GM12878 (cell line): ENCODE measurements around the gene POLA1. TPM values are rescaled to one million over a fixed set of nuclear protein-coding genes. Genes with fewer than 3 reads are reported as not detected.

ENCODE experiments used
- ATAC-seq: fragments of 200-7000 bp; cut with Tn5 transposase; 3 replicates; pipeline ENCODE4 v1.9.1; 2020; ENCODE audit warnings: mild to moderate bottlenecking, moderate library complexity
- BruUV-seq: library from RNA; stranded (reverse); fragments of 400-500 nt; replicated peaks from 2 replicates; lab custom pipeline; 2021; lab: Mats Ljungman, UMichigan
- CTCF ChIA-PET: fragments of 300-600 bp; sonication (Branson Sonifier 250); formaldehyde crosslinking; extraction: SDS; loops from one replicate; lab custom pipeline; 2021; ENCODE audit warnings: inconsistent platforms; lab: Yijun Ruan, JAX
- POLR2A ChIA-PET: fragments of 350-600 bp; formaldehyde crosslinking; extraction: SDS; loops from one replicate; lab custom pipeline; 2021; ENCODE audit warnings: inconsistent platforms; lab: Charles Lee
- RAD21 ChIA-PET: fragments of 300-600 bp; sonication (Branson Sonifier 250); formaldehyde crosslinking; loops from one replicate; lab custom pipeline; 2023; ENCODE audit warnings: antibody characterized with exemption; ENCODE audit not compliant: unreplicated experiment; lab: Charles Lee
- SMC1A ChIA-PET: fragments of 300-600 bp; sonication (Branson Sonifier 250); formaldehyde crosslinking; loops from one replicate; lab custom pipeline; 2023; ENCODE audit not compliant: unreplicated experiment, uncharacterized antibody; lab: Charles Lee
- DNase-seq: peaks from one replicate; pipeline ENCODE4 v3.0.0-alpha.2; 2011; ENCODE audit warnings: low read depth, low spot score
- FAIRE-seq: peaks from 3 replicates; lab custom pipeline; 2011; peaks lifted over from hg19 to GRCh38; lab: Jason Lieb, UNC
- H2AFZ ChIP-seq: 2 replicates; pipeline ENCODE4 v1.6.0; 2011; ENCODE audit warnings: low read depth, low read length, control low read depth; ENCODE audit not compliant: control insufficient read depth
- H3K27ac ChIP-seq: 2 replicates; pipeline ENCODE4 v1.5.1; 2011; ENCODE audit warnings: control low read depth; ENCODE audit not compliant: control insufficient read depth, insufficient read depth
- H3K27me3 ChIP-seq, 2 experiments: replicated peaks in 1 of 2; 2 replicates each; pipeline versions ENCODE4 v1.6.0 to v1.6.1; 2011; ENCODE audit warnings: low read length in 1 of 2; ENCODE audit not compliant: control insufficient read depth in 2 of 2, insufficient read depth in 2 of 2
- H3K36me3 ChIP-seq, 2 experiments: 2 replicates each; pipeline ENCODE4 v1.5.1; 2011; ENCODE audit warnings: low read length in 1 of 2; ENCODE audit not compliant: control insufficient read depth in 2 of 2, insufficient read depth in 2 of 2
- H3K4me1 ChIP-seq: 2 replicates; pipeline ENCODE4 v1.6.1; 2011; ENCODE audit warnings: mild to moderate bottlenecking, low read length, moderate library complexity, mixed read lengths; ENCODE audit not compliant: control insufficient read depth, insufficient read depth
- H3K4me2 ChIP-seq: 2 replicates; pipeline ENCODE4 v1.6.0; 2011; ENCODE audit warnings: control low read depth; ENCODE audit not compliant: control insufficient read depth, insufficient read depth
- H3K4me3 ChIP-seq: fragments of 200-600 bp; sonication (generic); 2 replicates; pipeline ENCODE4 v1.5.1; 2016
- H3K79me2 ChIP-seq: 2 replicates; pipeline ENCODE4 v1.6.0; 2011; ENCODE audit warnings: low read length; ENCODE audit not compliant: control insufficient read depth, insufficient read depth
- H3K9ac ChIP-seq: 2 replicates; pipeline ENCODE4 v1.8.0; 2011; ENCODE audit warnings: low read length, control low read depth, mixed read lengths; ENCODE audit not compliant: control insufficient read depth, insufficient read depth
- H3K9me3 ChIP-seq: replicated peaks from 3 replicates; pipeline ENCODE4 v1.5.1; 2011; ENCODE audit warnings: mild to moderate bottlenecking, low read length; ENCODE audit not compliant: control insufficient read depth, insufficient read depth
- H4K20me1 ChIP-seq: 2 replicates; pipeline ENCODE4 v1.6.0; 2011; ENCODE audit not compliant: control insufficient read depth, insufficient read depth
- ASH2L ChIP-seq: fragments of 300-600, 200-600 bp; sonication (generic); IDR thresholded peaks from 2 replicates; pipeline ENCODE4 v1.6.1; 2017; ENCODE audit warnings: low read depth, mild to moderate bottlenecking, borderline replicate concordance
- BCL3 ChIP-seq: IDR thresholded peaks from 2 replicates; pipeline ENCODE4 v1.6.1; 2011; ENCODE audit warnings: borderline replicate concordance, low read depth, mild to moderate bottlenecking, moderate library complexity, low read length; ENCODE audit not compliant: insufficient read depth, poor library complexity, severe bottlenecking
- BMI1 ChIP-seq: fragments of 450-650 bp; IDR thresholded peaks from 2 replicates; pipeline ENCODE4 v1.6.1; 2016; ENCODE audit warnings: mild to moderate bottlenecking, moderate library complexity, borderline replicate concordance
- CHD2 ChIP-seq: IDR thresholded peaks from 2 replicates; pipeline ENCODE4 v1.6.1; 2011; ENCODE audit warnings: low read depth, low read length, improper control_type of control experiment, borderline replicate concordance
- FOS ChIP-seq: IDR thresholded peaks from 3 replicates; pipeline ENCODE4 v1.6.1; 2011; ENCODE audit warnings: borderline replicate concordance; ENCODE audit not compliant: insufficient read length; ENCODE audit errors: extremely low read depth
- HDAC6 ChIP-seq: fragments of 200-600 bp; sonication (generic); IDR thresholded peaks from one replicate; pipeline ENCODE4 v1.8.0; 2017; ENCODE audit warnings: antibody characterized with exemption; ENCODE audit not compliant: unreplicated experiment
- POLR2AphosphoS2 ChIP-seq: IDR thresholded peaks from 2 replicates; pipeline ENCODE4 v1.6.1; 2011; ENCODE audit warnings: low read depth, mild to moderate bottlenecking, low read length, improper control_type of control experiment, moderate library complexity
- RAD21 ChIP-seq: IDR thresholded peaks from 2 replicates; pipeline ENCODE4 v1.6.1; 2011; ENCODE audit warnings: mild to moderate bottlenecking, low read depth, low read length, moderate library complexity; ENCODE audit not compliant: insufficient read depth
- RUNX3 ChIP-seq: IDR thresholded peaks from 2 replicates; pipeline ENCODE4 v1.6.1; 2012; ENCODE audit warnings: low read length, inconsistent platforms
- SRF ChIP-seq, 2 experiments: IDR thresholded peaks; 2 replicates each; pipeline ENCODE4 v1.6.1; 2011; ENCODE audit warnings: low read depth in 2 of 2, low read length in 2 of 2, mild to moderate bottlenecking in 1 of 2, moderate library complexity in 1 of 2
- STAT3 ChIP-seq: IDR thresholded peaks from 2 replicates; pipeline ENCODE4 v1.6.1; 2011; ENCODE audit warnings: low read depth, low read length, improper control_type of control experiment
- WRNIP1 ChIP-seq: IDR thresholded peaks from 2 replicates; pipeline ENCODE4 v1.6.1; 2011; ENCODE audit warnings: low read depth, low read length, improper control_type of control experiment, borderline replicate concordance
- WGBS: methylation state at CpG from one replicate; pipeline ENCODE4 v1.1.6; 2016; ENCODE audit warnings: low lambda C conversion rate; ENCODE audit not compliant: insufficient replicate concordance, insufficient coverage; ENCODE audit errors: missing lambda C conversion rate; 5-methylcytosine and 5-hydroxymethylcytosine counted together
- in situ Hi-C: fragments of 300-500 bp; cut with MboI; formaldehyde crosslinking; loops from 9 replicates; pipeline ENCODE4 v1.14.3; 2018; ENCODE audit warnings: mixed read lengths
- intact Hi-C: fragments of 100-400 bp; cut with micrococcal nuclease; formaldehyde crosslinking; loops from one replicate; pipeline ENCODE4 v1.14.2; 2022; ENCODE audit not compliant: unreplicated experiment
- polyA plus RNA-seq, 11 experiments: library from polyadenylated mRNA; depleted of rRNA in 4 of 11; unstranded in 6 of 11; stranded (reverse) in 5 of 11; fragments of >200 nt; fragmentation: Nextera tagmentation in 4 of 11; fragmentation: Illumina TruSeq in 1 of 11; extraction: Ambion mirVana in 4 of 11; extraction: Trizol in 1 of 11; gene quantifications; 1 replicate in 1 of 11; 2 replicates in 10 of 11; pipeline versions ENCODE4 v1.2.1 to v1.2.3, GENCODE V29; 2011 to 2016; ENCODE audit warnings: inconsistent platforms in 2 of 11, missing spikeins in 2 of 11, low read depth in 1 of 11
- total RNA-seq, 4 experiments: library from RNA; depleted of rRNA in 3 of 4; stranded (reverse); fragments of >200 nt in 3 of 4; fragmentation: Illumina TruSeq in 1 of 4; extraction: Trizol in 1 of 4; gene quantifications; 2 replicates each; pipeline versions ENCODE4 v1.2.1 to v1.2.3, GENCODE V29; 2013 to 2021

POLA1 gene
- total and polyA plus RNA-seq, 10 of the 15 experiments (the other 5 are each of a cell fraction or from before 2014, with no cell fraction given), result 6.5 to 34.7 (median 24.8) TPM

GRCh38 chrX:24761306-24761705 lies 67.6 kb downstream of the POLA1 start (continued):
- TF ChIP-seq POLR2AphosphoS2 (no peak), FOS (no peak), CHD2 (no peak), BMI1 (no peak), BCL3 (no peak), RAD21 (no peak)

- no peak for ATAC-seq
- Histone ChIP-seq H4K20me1 (no peaks in the 10 kb centered on the region), H3K36me3 (peaks cover 0 to 2% of the 10 kb centered on the region in 2 experiments; a peak in 2 of 4 replicates), H3K27me3 (no peaks in the 10 kb centered on the region), H3K79me2 (no peaks in the 10 kb centered on the region), H2AFZ (no peak overlapping the region), H3K4me3 (no peak overlapping the region), H3K27ac (no peak overlapping the region), H3K9ac (no peak overlapping the region), H3K9me3 (no peaks in the 10 kb centered on the region), H3K4me1 (no peaks in the 10 kb centered on the region), H3K4me2 (no peak overlapping the region)
- SMC1A ChIA-PET, result interaction anchor here (1.2 to 1.5 kb wide), 2 partner anchors 10 to 15 kb away, joined by 3 to 4 read pairs; no protein-coding TSS in a partner anchor
- intact Hi-C loops (no loop called here), in situ Hi-C loops (no loop called here)
- 39% methylated on average over 3 of the region's 3 CpGs for WGBS
- BruUV-seq, result no TSS peak
- FAIRE-seq, result no peak
- POLR2A ChIA-PET, result no interaction called here
- no peak for DNase-seq
- CTCF ChIA-PET, result interaction anchor here (1.1 to 1.3 kb wide), 2 partner anchors 10 to 13 kb away, joined by 3 read pairs; no protein-coding TSS in a partner anchor
- TF ChIP-seq HDAC6 (no peak), RUNX3 (no peak), ASH2L (no peak), STAT3 (no peak), WRNIP1 (no peak), SRF (IDR thresholded peaks at IDR 0.05; ENCODE audit: low read depth in 2 of 2, low read length in 2 of 2) (no peak)
- RAD21 ChIA-PET, result no interaction called here
Observed at GRCh38 chrX:24763989-24764388, 70.3 kb downstream of the POLA1 start.
